ENCODE data around the gene PTPRR. TPM values are rescaled to one million over a fixed set of nuclear protein-coding genes. Genes with fewer than 3 reads are reported as not detected.

The PTPRR gene
- total RNA-seq, 4 donors from 2014 or later: 0.15 TPM; not detected in 3

GRCh38 chr12:70847871-70848270, 72.7 kb downstream of the PTPRR start:
- TF ChIP-seq POLR2A (IDR thresholded peaks at IDR 0.05): no peak
- no peak for TF ChIP-seq CTCF (IDR thresholded peaks at IDR 0.05)
- no peak for DNase-seq (ENCODE audit: low spot score in 2 of 2)
- intact Hi-C loops (cut with DNase I; ENCODE audit: low total_unique reads): no loop called here
- 72 to 82% methylated on average over 4 of the region's 4 CpGs for WGBS, 2 donors
- H3K4me3 ChIP-seq (ENCODE audit: low read depth, poor library complexity, severe bottlenecking): no peak overlapping the region

- WGBS, 2 donors: 83 to 86% methylated on average over 3 of the region's 3 CpGs
These were observed 75.3 kb downstream of the PTPRR start for GRCh38 chr12:70845268-70845667.

GRCh38 chr12:70843363-70843762, 77.2 kb downstream of the PTPRR start:
- TF ChIP-seq POLR2A (IDR thresholded peaks at IDR 0.05) (no peak), CTCF (IDR thresholded peaks at IDR 0.05) (no peak)
- DNase-seq (ENCODE audit: low spot score in 2 of 2): no peak
- no peak overlapping the region for H3K4me3 ChIP-seq (ENCODE audit: low read depth, poor library complexity, severe bottlenecking)
- WGBS, 2 donors: 66 to 77% methylated on average over 3 of the region's 3 CpGs
- intact Hi-C loops (cut with DNase I; ENCODE audit: low total_unique reads): no loop called here

More at GRCh38 chr12:70845268-70845667, 75.3 kb downstream of the PTPRR start:
- intact Hi-C loops (cut with DNase I; ENCODE audit: low total_unique reads): no loop called here
- no peak for TF ChIP-seq CTCF (IDR thresholded peaks at IDR 0.05)
- no peak for TF ChIP-seq POLR2A (IDR thresholded peaks at IDR 0.05)
- no peak overlapping the region for H3K4me3 ChIP-seq (ENCODE audit: low read depth, poor library complexity, severe bottlenecking)
- no peak for DNase-seq (ENCODE audit: low spot score in 2 of 2)

GRCh38 chr12:70842942-70843341, 77.6 kb downstream of the PTPRR start:
- H3K4me3 ChIP-seq (ENCODE audit: low read depth, poor library complexity, severe bottlenecking): no peak overlapping the region
- 92 to 93% methylated on average over 1 of the region's 1 CpG for WGBS, 2 donors
- TF ChIP-seq POLR2A (IDR thresholded peaks at IDR 0.05): no peak
- no peak for TF ChIP-seq CTCF (IDR thresholded peaks at IDR 0.05)
- intact Hi-C loops (cut with DNase I; ENCODE audit: low total_unique reads): no loop called here
- DNase-seq (ENCODE audit: low spot score in 2 of 2): no peak

- no peak for DNase-seq (ENCODE audit: low spot score in 2 of 2)
- 91 to 94% methylated on average over 1 of the region's 1 CpG for WGBS, 2 donors
- intact Hi-C loops (cut with DNase I; ENCODE audit: low total_unique reads): no loop called here
- TF ChIP-seq CTCF (IDR thresholded peaks at IDR 0.05) (no peak), POLR2A (IDR thresholded peaks at IDR 0.05) (no peak)
- no peak overlapping the region for H3K4me3 ChIP-seq (ENCODE audit: low read depth, poor library complexity, severe bottlenecking)
These were observed 78.4 kb downstream of the PTPRR start for GRCh38 chr12:70842136-70842535.

GRCh38 chr12:70840656-70841350, 79.7 kb downstream of the PTPRR start:
- 90% methylated on average over 4 of the region's 4 CpGs for WGBS, 2 donors
- intact Hi-C loops (cut with DNase I; ENCODE audit: low total_unique reads): no loop called here
- TF ChIP-seq POLR2A (IDR thresholded peaks at IDR 0.05) (no peak), CTCF (IDR thresholded peaks at IDR 0.05) (no peak)

More at GRCh38 chr12:70840656-70841350, 79.7 kb downstream of the PTPRR start:
- no peak overlapping the region for H3K4me3 ChIP-seq (ENCODE audit: low read depth, poor library complexity, severe bottlenecking)
- no peak for DNase-seq (ENCODE audit: low spot score in 2 of 2)
